ENCODE measurements around the gene ARFIP2. TPM values are rescaled to one million over a fixed set of nuclear protein-coding genes. Genes with fewer than 3 reads are reported as not detected.

Gene ARFIP2
- total RNA-seq, 1 donor from 2014 or later = 61.4 TPM

- no peaks in the 10 kb centered on the region for H3K36me3 Mint-ChIP-seq (ENCODE audit: low read depth)
- TF ChIP-seq CTCF (IDR thresholded peaks at IDR 0.05) = no peak
Measured at GRCh38 chr11:6437423-6437822, 43.7 kb downstream of the ARFIP2 start.

GRCh38 chr11:6433998-6434660 lies 47.0 kb downstream of the ARFIP2 start:
- no peak for TF ChIP-seq CTCF (IDR thresholded peaks at IDR 0.05)
- no peak for DNase-seq (ENCODE audit: low spot score)
- Mint-ChIP-seq H3K4me1 (ENCODE audit: low read depth) (peaks cover 5% of the 10 kb centered on the region), H3K36me3 (ENCODE audit: low read depth) (no peaks in the 10 kb centered on the region), H3K4me3 (ENCODE audit: unreplicated experiment) (no peak overlapping the region), H3K27me3 (ENCODE audit: low read depth) (no peaks in the 10 kb centered on the region), H3K9me3 (ENCODE audit: low read depth) (no peaks in the 10 kb centered on the region), H3K27ac (ENCODE audit: unreplicated experiment) (no peak overlapping the region)

More at GRCh38 chr11:6437423-6437822, 43.7 kb downstream of the ARFIP2 start:
- H3K4me1 Mint-ChIP-seq (ENCODE audit: low read depth) = no peaks in the 10 kb centered on the region
- H3K27ac Mint-ChIP-seq (ENCODE audit: unreplicated experiment) = no peak overlapping the region
- H3K4me3 Mint-ChIP-seq (ENCODE audit: unreplicated experiment) = no peak overlapping the region
- H3K9me3 Mint-ChIP-seq (ENCODE audit: low read depth) = no peaks in the 10 kb centered on the region
- no peak for DNase-seq (ENCODE audit: low spot score)
- H3K27me3 Mint-ChIP-seq (ENCODE audit: low read depth) = no peaks in the 10 kb centered on the region

GRCh38 chr11:6431861-6432260 lies 49.3 kb downstream of the ARFIP2 start:
- H3K27me3 Mint-ChIP-seq (ENCODE audit: low read depth) = no peaks in the 10 kb centered on the region
- no peak for DNase-seq (ENCODE audit: low spot score)
- H3K4me3 Mint-ChIP-seq (ENCODE audit: unreplicated experiment) = no peak overlapping the region
- H3K27ac Mint-ChIP-seq (ENCODE audit: unreplicated experiment) = no peak overlapping the region
- H3K4me1 Mint-ChIP-seq (ENCODE audit: low read depth) = peaks cover 5% of the 10 kb centered on the region
- TF ChIP-seq CTCF (IDR thresholded peaks at IDR 0.05) = no peak
- H3K9me3 Mint-ChIP-seq (ENCODE audit: low read depth) = no peaks in the 10 kb centered on the region
- H3K36me3 Mint-ChIP-seq (ENCODE audit: low read depth) = no peaks in the 10 kb centered on the region

GRCh38 chr11:6427516-6427915 lies 53.6 kb downstream of the ARFIP2 start:
- Mint-ChIP-seq H3K9me3 (ENCODE audit: low read depth) (no peaks in the 10 kb centered on the region), H3K27me3 (ENCODE audit: low read depth) (peaks cover 11% of the 10 kb centered on the region)

More at GRCh38 chr11:6427516-6427915, 53.6 kb downstream of the ARFIP2 start:
- Mint-ChIP-seq H3K4me3 (ENCODE audit: unreplicated experiment) (no peak overlapping the region), H3K4me1 (ENCODE audit: low read depth) (peaks cover 5% of the 10 kb centered on the region), H3K27ac (ENCODE audit: unreplicated experiment) (no peak overlapping the region), H3K36me3 (ENCODE audit: low read depth) (peaks cover 2% of the 10 kb centered on the region)
- no peak for TF ChIP-seq CTCF (IDR thresholded peaks at IDR 0.05)
- no peak for DNase-seq (ENCODE audit: low spot score)

Other genes starting within 250 kb of the ARFIP2 start
- gene FHIP1B, start 246.7 kb downstream of the ARFIP2 start, total RNA-seq = 19.8 to 23.1 TPM (median 22.8 TPM) in 3 replicates
- gene CNGA4, start 242.2 kb downstream of the ARFIP2 start, total RNA-seq = 0.17 to 0.22 TPM in 2 of 3 replicates, not detected in the other
- gene CCKBR, start 221.5 kb downstream of the ARFIP2 start, total RNA-seq = not detected in 3 replicates
- gene CAVIN3, start 160.8 kb downstream of the ARFIP2 start, total RNA-seq = 40.9 to 123 TPM (median 120 TPM) in 3 replicates
- 81.1 to 102 TPM (median 99.4 TPM) in 3 replicates for gene SMPD1, start 90.9 kb downstream of the ARFIP2 start, total RNA-seq
- 34.5 to 42.5 TPM (median 36.4 TPM) in 3 replicates for gene APBB1, start 62.2 kb downstream of the ARFIP2 start, total RNA-seq
- gene HPX, start 40.3 kb downstream of the ARFIP2 start, total RNA-seq = 2.6 to 3.8 TPM (median 3.2 TPM) in 3 replicates
- 27.2 to 36.9 TPM (median 27.6 TPM) in 3 replicates for gene TRIM3, start 7.4 kb downstream of the ARFIP2 start, total RNA-seq
- 27.4 to 34.1 TPM (median 28.7 TPM) in 3 replicates for gene TIMM10B, start 170 bp upstream of the ARFIP2 start, total RNA-seq
- 3.8 to 7.4 TPM (median 5.8 TPM) in 3 replicates for gene DNHD1, start 15.9 kb upstream of the ARFIP2 start, total RNA-seq
- 12.8 to 15.7 TPM (median 15.1 TPM) in 3 replicates for gene RRP8, start 122.3 kb upstream of the ARFIP2 start, total RNA-seq
- gene ILK, start 122.4 kb upstream of the ARFIP2 start, total RNA-seq = 200 to 258 TPM (median 248 TPM) in 3 replicates
- gene TAF10, start 130.9 kb upstream of the ARFIP2 start, total RNA-seq = 80.9 to 124 TPM (median 82.8 TPM) in 3 replicates
- 89.2 to 103 TPM (median 101 TPM) in 3 replicates for gene TPP1, start 138.1 kb upstream of the ARFIP2 start, total RNA-seq
- gene DCHS1, start 174.5 kb upstream of the ARFIP2 start, total RNA-seq = 33.1 to 34.6 TPM (median 33.4 TPM) in 3 replicates
- 45.5 to 79.0 TPM (median 48.6 TPM) in 3 replicates for gene MRPL17, start 202.0 kb upstream of the ARFIP2 start, total RNA-seq

Data from chondrocyte (in vitro differentiated cells).